ELF-1 (cell line): Measurements from ENCODE around the gene TSHZ2.

Source experiments
- DNase-seq: peaks from one replicate; pipeline ENCODE4 v3.0.0-alpha.2; 2016; ENCODE audit warnings: low read depth, low spot score

TSHZ2 gene

DNA sequence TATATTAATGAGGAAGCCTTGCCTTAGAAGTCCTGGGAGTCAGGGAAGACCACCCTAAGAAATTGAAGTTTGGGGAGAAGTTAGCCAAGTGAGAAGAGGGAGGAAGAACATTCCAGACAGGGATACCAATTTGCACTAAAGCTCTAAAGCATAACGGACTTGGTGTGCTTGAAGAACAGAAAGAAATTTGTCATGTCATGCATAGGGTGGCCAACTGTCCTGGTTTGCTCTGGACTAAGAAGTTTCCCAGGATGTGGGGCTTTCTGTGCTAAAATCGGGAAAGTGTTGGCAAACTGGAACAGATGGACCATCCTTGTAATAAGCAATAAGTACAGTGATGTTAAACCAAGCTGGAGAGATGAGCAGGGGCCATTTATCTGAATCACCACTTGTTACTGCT is 403.9 kb downstream of the TSHZ2 start:
- no peak for DNase-seq

DNA sequence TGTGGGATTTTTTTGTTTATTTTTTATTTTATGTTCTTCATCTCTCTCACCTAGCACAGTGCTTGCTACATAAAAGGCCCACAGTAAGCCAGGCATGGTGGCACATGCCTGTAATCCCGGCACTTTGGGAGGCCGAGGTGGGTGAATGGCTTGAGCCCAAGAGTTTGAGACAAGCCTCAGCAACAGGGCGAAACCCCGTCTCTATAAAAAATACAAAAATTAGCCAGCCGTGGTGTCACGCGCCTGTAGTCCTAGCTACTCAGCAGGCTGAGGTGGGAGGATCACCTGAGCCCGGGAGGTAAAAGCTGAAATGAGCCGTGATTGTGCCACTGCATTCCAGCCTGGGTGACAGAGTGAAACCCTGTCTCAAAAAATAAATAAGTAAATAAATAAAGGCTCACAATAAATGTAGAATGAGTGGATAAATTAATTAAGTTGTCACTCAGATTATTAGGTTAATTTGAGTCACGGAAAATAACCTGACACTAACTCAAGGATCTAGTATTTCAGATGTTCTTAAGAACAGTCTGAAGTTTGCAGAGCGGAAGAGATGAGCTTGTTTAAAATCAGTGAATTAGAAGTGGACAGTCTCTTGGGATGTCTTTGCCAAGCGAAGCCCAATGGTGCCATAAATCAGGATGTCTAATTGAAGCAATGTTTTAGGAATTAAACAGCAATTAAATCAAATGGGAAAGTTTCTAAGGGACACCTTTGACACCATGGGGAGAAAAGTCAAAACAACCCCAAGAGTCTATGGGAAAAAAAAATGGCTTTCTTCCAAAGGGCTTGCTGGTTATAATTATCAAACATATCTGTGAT is 407.1 kb downstream of the TSHZ2 start:
- DNase-seq: no peak

DNA sequence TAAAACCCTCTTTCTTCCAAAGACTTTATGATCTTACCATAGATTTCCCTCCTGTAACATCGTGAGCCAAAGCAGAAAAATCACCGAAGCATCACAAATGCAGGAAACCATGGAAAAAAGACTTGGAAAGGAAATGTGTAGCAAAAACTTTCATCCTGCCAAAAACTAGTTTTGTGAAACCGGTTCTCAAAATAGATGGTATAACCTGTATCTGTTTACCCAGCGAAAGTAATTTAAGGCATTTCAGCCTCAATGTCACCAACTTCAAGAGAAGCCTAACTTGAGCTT is 407.6 kb downstream of the TSHZ2 start:
- no peak for DNase-seq

DNA sequence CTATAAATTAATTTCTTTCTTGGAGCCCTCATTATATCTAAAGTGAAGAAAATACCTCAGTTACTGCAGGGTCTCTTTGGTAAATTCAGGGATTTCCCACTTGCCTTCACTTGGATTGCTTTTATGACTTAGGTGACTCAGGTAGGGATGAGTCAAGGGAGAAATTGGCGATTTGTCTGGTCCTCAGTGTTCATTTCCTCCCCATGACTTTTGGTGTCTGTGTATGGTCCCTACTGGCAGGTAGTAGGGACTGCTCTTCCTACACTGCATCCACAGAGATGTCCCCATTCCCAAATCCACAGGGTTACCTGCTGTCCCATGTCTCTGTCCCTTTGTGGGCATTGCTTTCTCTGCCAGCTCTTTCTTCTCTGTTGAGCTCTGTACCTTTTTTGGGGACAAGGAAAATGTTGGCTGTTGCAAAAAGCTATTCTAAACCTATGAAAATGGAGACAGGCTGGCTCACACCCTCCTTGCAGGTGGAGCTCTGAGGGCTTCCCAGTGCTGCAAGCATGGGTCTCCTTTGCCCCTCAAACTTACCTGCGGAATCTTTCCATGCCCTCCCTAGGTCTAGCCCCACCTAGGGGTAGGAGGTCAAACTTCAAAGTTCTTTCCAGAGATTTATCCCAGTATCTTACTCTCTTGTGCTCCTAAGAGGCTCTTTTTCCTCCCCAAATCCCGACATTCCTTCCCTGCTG is 409.6 kb downstream of the TSHZ2 start:
- DNase-seq: no peak

DNA sequence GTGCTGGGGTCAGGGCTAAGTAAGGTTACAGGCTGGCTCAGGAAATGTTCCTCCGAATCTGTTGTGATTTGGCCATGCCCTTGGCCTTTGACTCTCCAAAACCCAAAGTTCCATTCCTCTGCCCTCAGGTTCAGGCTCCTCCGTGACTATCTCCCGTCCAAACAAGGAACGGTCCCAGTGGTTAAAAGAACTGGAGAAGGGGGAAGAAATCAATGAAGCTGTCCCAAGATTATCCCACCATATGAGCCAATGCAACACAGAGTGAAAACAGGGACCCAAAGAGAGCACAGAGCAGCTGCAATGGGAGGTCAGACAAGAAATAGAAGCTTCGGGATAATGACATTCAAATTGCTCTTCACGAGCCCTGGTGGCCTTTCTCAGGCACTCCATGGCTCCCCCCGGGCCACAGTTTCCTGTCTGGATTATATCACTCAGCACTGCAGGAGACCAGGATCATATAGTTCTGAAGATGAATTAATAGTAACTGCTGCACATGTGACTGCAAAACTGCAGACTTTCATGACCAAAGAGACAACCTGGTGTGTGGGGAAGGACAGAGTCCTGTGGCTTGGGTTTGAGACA is 410.2 kb downstream of the TSHZ2 start:
- DNase-seq: no peak

DNA sequence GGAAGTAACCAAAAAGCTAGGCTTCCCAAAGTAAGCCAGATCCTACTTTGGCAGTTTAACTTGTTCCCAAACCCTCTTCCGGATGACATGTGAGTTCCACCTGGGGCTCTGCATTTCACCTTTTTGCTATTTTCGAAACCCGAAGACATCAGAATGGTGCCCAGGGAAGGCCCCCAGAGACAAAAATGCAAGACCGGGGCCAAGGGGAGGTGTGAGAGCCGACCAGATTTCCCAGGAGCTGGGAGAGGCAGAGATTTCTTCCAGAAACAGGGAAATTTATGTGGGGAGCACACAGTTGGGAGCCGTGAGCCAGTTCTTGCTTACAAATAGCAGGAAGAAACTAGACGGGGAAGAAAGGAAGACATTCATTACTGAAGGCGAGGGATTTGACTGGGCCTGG is 411.8 kb downstream of the TSHZ2 start:
- DNase-seq: no peak

DNA sequence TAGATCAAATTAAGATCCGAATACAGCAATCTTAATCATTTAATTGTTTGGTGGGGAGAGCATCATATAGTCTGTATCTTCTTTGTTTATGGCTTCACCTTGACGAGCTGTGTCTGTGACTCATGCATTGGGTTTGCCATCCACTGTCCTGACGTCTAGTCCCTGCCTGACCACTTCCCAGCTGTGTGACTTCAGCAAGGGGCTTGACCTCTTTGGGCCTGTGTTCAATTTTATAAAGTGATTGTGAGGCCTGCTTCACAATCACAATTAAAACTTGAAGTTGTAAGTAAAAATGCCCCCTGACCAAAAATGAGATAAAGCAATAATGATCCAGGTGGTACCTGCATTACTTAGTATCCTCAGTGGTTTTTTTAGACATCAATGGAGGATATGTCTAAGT is 412.2 kb downstream of the TSHZ2 start:
- DNase-seq: no peak

DNA sequence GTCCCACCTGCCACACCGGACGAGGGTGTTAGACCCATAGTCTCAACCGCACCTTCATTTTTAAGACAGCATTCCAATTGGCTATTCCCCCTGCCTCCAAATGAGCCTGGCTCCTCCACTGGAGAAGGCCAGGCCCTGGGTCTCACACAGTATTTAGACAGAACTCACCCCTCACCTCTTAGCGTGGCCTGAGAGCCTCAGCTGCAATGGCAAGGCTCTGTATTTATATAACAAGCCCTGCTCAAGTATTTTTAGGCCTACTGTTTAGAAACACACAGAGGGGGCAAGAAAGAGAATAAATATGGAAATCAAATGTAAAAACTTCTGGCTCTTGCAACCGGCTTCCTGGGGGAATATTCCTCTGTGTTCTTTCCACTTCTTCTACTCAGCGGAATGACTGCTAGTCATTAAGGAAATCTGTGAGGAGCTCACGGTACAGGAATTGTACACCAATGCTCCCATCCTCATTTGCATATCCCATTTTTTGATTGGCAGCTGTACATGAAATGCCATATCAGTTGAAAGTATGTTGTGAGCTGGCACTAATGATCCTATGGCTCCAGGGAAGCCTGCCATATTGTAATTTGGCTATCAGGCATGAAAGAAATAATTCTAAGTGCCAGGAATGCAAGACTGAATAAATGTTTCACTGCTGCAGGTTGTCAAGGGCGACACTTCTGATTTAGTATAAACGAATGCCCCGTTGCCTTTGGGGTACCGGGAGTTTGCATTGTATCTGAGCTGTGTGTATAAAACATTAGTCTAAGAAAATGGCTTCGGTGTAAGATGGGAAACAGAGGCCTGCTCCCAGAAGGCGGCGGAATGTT is 414.0 kb downstream of the TSHZ2 start:
- DNase-seq: no peak

DNA sequence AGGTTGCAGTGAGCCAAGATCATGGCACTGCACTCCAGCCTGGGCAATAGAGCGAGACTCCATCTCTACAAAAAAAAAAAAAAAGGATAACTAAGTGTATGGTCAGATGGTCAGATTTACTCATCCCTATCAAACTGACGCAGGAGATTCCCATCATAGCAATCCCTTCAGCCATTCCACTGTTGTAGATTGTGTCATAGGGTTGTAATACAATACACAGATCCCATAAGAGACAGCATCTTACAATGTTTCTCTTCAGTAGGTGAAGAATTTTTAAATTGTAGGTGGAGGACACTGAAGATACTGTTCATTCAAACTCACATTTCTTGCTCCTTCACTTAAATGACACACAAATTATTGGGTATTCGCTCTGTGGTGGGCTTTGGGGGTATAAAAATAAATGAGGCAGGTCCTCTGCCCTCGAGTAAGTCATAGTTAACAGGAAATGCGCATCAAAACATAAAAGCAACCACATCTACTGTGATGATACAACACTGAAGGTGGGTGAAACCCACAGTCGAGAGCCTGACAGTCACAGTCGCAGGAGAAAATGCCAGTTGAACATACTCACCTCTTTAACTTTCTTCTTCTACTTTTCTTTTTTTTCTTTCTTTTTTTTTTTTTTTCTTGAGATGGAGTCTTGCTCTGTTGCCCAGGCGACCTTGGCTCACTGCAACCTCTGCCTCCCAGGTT is 416.0 kb downstream of the TSHZ2 start:
- DNase-seq: no peak

DNA sequence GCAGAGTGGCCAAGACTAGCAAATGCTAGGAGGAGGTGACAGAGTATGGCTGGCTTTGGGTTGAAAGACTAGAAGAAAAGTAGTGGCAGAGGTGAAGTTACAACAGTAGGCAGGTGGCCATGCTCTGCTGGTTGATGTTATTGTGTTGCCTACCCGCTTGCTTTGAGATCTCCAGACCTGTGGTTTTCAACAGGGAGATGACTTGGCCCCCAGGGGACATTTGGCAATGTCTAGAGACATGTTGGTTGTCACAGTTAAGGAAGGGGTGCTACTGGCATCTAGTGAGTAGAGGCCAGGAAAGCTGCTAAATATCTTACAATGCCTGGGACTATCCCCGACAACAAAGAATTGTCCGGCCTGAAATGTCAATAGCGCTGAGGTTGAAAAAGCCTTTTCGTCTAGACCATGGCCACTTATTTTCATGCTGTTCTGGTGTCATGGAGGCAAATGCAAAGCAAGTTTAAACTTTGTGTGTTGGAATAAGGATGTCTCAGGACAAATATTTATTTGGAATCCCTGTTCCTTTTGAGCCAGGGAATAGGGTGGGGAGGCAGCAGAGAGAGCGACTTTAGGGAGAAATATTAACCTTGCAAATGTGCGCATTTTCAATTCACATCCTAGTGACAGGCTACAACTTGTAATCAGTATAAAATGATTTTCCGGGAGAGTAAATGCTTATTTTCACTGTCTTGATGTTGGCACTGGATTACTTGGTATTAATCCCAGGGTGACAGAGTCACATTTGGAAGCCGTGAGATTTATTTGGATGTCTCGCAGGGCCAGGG is 417.6 kb downstream of the TSHZ2 start:
- DNase-seq: no peak

DNA sequence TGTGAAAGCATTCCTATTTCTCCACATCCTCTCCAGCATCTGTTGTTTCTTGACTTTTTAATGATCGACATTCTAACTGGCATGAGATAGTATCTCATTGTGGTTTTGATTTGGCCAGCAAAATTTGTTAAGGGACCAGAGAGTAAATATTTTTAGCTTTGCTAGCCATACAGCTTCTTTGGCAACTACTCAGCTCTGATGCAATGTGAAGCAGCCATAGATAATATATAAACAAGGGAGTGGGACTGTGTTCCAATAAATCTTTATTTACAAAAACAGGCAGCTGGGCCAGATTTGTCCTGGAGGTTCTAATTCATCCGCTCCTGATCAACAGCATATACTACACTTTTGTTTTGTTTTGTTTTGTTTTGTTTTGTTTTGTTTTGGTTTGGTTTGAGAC is 418.6 kb downstream of the TSHZ2 start:
- no peak for DNase-seq

DNA sequence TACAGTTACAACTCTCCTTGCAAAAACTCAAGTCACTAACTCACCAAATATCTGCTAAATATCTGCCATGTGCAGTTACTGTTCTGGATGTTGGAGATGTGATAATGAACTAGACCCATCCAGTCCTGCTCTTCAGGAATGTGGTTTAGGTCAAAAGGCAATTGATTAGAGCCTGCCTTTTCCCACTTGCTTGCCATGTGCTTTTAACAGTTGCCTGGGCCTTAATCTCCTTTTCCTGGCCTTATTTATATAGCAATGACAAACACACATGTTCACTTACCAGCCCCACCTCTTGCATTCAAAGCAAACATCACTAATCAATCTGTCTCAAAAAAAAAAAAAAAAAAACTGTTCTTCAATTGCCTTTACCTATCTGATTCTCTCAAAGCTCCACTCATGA is 422.3 kb downstream of the TSHZ2 start:
- no peak for DNase-seq

DNA sequence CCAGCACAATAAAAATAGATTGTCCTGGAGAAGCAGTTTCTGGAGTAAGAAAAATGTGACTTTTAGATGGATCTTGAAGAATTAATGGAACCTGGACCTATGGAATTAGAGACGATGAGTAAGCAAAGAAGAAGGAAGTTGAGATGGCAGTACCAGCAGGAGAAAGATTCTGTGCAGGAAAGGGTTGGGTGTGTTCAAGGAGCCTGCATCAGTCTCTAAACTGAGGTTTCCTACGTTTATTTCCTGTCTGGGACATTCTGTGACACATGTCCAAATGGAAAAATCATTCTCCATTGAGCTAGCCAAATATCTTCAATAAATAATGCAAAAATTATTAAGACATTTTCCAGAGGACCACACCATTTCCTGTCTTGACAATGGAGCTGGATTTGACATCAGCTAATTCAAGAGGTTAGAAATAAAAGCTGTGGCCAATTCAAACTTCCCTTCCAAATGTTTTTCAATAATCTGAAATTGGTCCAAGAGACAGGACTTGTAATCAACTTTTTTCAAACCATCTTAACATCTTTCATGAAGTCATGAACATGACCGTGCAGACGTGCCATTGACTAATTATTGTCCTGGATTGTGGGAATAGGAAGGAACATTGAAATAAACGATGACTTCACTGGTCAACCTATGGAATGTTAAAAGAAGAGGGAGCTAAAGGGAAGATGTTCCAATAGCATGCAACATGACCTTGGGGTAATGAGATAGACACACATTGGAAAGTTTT is 423.2 kb downstream of the TSHZ2 start:
- no peak for DNase-seq

DNA sequence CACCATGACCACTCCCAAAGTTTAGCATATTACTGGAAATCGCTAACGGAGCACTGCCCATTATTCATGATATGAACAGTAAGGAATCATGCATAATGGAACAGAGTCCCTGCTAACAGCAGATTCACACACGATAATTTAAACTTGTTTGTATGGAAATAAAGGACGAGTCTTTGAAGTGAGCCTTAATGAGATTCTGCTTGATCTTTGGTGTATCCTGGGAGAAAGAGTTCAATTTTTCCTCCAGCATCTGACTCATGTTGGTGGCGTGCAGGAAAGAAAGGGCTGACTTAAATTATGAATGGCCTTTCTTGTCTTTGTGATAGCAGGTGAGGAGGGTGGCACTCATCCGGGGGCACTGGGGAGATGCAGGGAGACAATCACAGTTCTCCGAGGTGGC is 426.9 kb downstream of the TSHZ2 start:
- no peak for DNase-seq

DNA sequence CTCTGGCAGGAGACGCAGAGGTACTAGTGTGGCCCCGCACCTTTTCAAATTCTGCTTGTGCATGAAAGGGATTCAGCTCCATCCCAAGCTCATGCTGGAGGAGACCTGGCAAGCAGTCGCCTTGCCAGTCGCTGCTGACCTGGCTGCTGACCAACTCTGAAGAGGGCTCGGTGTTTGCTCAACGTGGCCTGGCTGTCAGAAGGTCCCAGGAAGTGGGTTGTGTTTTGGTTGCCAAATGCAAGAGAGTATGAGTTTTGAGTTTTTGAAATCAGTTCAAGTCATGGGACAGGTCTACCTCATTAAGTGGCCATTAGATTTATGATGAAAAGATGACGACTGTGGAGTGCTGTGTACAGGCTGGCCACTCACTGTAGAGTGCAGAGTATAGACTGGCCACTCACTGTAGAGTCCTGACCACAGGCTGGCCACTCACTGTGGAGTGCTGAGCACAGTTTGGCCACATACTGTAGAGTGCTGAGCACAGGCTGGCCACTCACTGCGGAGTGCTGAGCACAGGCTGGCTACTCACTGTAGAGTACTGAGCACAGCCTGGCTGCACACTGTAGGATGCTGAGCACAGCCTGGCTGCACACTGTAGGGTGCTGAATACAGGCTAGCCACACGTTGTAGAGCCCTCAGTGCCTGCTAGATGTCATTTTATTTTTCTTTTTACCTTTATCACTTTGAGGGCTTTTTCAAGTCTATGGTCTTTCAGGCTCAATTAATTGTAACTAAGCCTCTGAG is 427.6 kb downstream of the TSHZ2 start:
- DNase-seq: no peak

DNA sequence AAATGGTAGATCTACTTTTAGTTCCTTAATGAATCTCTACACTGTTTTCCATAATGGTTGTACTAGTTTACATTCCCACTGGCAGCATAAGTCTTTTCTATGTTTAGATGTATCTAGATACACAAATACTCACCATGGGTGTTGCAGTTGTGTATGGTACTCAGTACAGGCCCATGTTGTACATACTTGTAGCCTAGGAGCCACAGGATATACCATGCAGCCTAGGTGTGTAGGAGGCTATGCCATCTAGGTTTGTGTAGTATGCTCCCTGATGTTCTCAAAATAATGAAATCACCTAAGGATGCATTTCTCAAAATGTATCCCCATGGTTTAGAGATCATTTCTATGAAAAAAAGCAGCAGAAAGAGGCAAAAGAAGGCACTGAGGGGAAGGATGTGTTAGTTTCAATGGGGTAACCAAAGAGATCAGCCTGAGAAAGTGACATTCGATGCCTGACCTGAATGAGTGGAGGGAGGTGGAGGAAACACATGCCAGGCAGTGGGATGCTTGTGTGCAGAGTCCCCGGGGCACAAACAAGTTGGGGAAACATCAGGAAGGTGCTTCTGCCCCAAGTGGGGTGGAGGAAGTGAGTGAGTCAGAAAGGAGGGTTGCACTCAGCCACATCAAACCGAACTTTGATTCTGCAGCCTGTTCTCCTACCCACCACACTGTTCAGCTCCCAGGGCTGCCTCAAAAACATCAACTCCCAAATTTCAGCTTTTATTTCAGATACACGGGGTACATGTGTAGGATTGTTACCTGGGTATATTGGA is 430.3 kb downstream of the TSHZ2 start:
- DNase-seq: no peak

DNA sequence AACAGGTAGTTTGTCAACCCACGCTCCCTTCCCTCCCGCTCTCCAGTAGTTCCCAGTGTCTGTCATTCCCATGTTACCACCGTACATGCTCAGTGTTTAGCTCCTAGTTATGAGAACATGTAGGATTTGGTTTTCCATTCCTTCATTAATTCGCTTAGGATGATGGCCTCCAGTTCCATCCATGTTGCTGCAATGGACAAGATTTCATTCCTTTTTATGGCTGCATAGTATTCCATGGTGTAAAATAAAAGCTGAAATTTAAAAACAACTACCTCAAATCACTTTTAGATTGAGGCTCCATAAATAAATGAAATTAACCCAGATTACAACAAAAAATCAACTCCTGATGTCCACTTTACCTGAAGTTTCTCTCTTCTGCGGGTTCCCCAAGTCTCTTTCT is 430.9 kb downstream of the TSHZ2 start:
- DNase-seq: no peak

DNA sequence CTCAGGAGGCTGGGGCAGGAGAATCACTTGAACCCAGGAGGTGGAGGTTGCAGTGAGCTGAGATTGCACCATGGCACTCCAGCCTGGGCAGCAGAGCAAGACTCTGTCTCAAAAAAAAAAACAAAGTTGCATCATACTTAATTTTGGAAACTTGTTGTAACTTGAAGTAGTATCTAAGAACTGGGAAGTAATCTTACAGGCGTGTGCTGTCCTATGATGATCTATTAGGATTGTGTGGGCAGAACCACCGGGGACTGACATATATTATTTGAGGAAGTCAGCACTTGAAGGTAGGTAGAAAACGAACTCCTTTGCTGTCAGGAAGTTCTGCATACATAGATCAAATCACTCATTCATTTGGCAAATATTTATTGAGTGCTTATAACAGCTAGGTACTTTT is 433.0 kb downstream of the TSHZ2 start:
- DNase-seq: no peak

DNA sequence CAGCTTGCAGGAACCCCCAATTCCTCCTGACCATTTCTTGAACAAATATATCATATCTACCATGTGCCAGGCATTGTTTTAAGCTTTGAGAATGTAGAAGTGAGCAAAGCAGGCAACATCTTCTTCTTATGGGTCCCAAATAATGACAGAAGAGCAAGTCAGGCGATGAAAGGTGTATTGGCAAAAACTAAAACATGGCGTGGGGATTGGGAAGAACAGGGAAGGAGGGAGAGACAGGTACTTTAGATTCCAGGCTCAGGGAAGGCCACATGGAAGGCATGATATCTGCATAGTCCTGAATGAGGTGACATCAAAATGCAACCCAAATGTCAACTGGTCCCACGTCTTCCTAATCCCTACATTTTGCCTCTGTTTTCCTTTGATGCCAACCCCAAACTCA is 434.4 kb downstream of the TSHZ2 start:
- DNase-seq: no peak
